HG02610 (cell line): ENCODE measurements around the gene ZBTB5.
"Not testable (repeated sequence)": the region's sequence is repeated elsewhere in the genome, so short reads cannot be mapped to it uniquely, and the experiment has no call there.

Experiments
- ATAC-seq: cut with Tn5 transposase; IDR thresholded peaks from one replicate; pipeline ENCODE4 v1.9.1; 2021; ENCODE audit warnings: mild to moderate bottlenecking, moderate library complexity; ENCODE audit not compliant: unreplicated experiment

The ZBTB5 gene

GRCh38 chr9:37408933-37409710, 56.1 kb downstream of the ZBTB5 start:
- ATAC-seq: peak; percentile 84

GRCh38 chr9:37407468-37407867, 57.8 kb downstream of the ZBTB5 start:
- ATAC-seq: no peak

GRCh38 chr9:37406603-37407401, 58.4 kb downstream of the ZBTB5 start:
- ATAC-seq: no peak

GRCh38 chr9:37405764-37406380, 59.4 kb downstream of the ZBTB5 start:
- no peak for ATAC-seq

GRCh38 chr9:37405350-37405749, 59.9 kb downstream of the ZBTB5 start:
- no peak for ATAC-seq

- no peak for ATAC-seq
These were observed 60.7 kb downstream of the ZBTB5 start for GRCh38 chr9:37404590-37404989.

- ATAC-seq: no peak
These were observed 65.9 kb downstream of the ZBTB5 start for GRCh38 chr9:37399336-37399735.

- ATAC-seq: no peak
These were observed 66.7 kb downstream of the ZBTB5 start for GRCh38 chr9:37398464-37399025.

GRCh38 chr9:37397948-37398347, 67.3 kb downstream of the ZBTB5 start:
- ATAC-seq: not testable (repeated sequence)

GRCh38 chr9:37395663-37396062, 69.6 kb downstream of the ZBTB5 start:
- no peak for ATAC-seq

- ATAC-seq: no peak
These were observed 70.0 kb downstream of the ZBTB5 start for GRCh38 chr9:37395229-37395628.

- ATAC-seq: no peak
These were observed 73.0 kb downstream of the ZBTB5 start for GRCh38 chr9:37392272-37392671.

GRCh38 chr9:37390759-37391158, 74.5 kb downstream of the ZBTB5 start:
- peak; percentile 83 for ATAC-seq
